HepG2 (cell line): ENCODE results near the gene CSNK2A1. TPM values are rescaled to one million over a fixed set of nuclear protein-coding genes. Genes with fewer than 3 reads are reported as not detected.

Experiments used
- ATM ChIP-seq: fragments of 450-650 bp; IDR thresholded peaks from 2 replicates; pipeline ENCODE4 v1.7.1; 2017; ENCODE audit warnings: mild to moderate bottlenecking, borderline replicate concordance
- BCLAF1 ChIP-seq: fragments of 450-650 bp; IDR thresholded peaks from 2 replicates; pipeline ENCODE4 v1.6.1; 2017; ENCODE audit warnings: mild to moderate bottlenecking
- CAMTA2 ChIP-seq: sonication (generic); formaldehyde crosslinking; IDR thresholded peaks from 2 replicates; pipeline ENCODE4 v1.4.0; 2020; ENCODE audit warnings: mild to moderate bottlenecking, missing genetic modification reagents, borderline replicate concordance
- CHD2 ChIP-seq: IDR thresholded peaks from 2 replicates; pipeline ENCODE4 v1.6.1; 2011; ENCODE audit warnings: low read depth, low read length, improper control_type of control experiment
- GMEB2 ChIP-seq: IDR thresholded peaks from 2 replicates; pipeline ENCODE4 v1.6.1; 2016; ENCODE audit warnings: missing biosample characterization, missing genetic modification reagents, low read depth
- IRF2 ChIP-seq: IDR thresholded peaks from 2 replicates; pipeline ENCODE4 v1.6.1; 2018; ENCODE audit warnings: missing genetic modification reagents, missing compliant biosample characterization
- MAF1 ChIP-seq: sonication (generic); formaldehyde crosslinking; IDR thresholded peaks from 2 replicates; pipeline ENCODE4 v1.5.0; 2020; ENCODE audit warnings: missing genetic modification reagents, borderline replicate concordance
- ONECUT2 ChIP-seq: sonication (generic); formaldehyde crosslinking; IDR thresholded peaks from 2 replicates; pipeline ENCODE4 v1.4.0; 2020; ENCODE audit warnings: missing genetic modification reagents
- PRDM10 ChIP-seq: sonication (generic); formaldehyde crosslinking; IDR thresholded peaks from 2 replicates; pipeline ENCODE4 v1.4.0; 2020; ENCODE audit warnings: low read depth, missing genetic modification reagents
- SMYD3 ChIP-seq: sonication (generic); formaldehyde crosslinking; IDR thresholded peaks from 2 replicates; pipeline ENCODE4 v1.8.1; 2023; ENCODE audit warnings: mild to moderate bottlenecking, missing genetic modification reagents
- SRSF4 ChIP-seq: fragments of 200-400 bp; formaldehyde crosslinking; IDR thresholded peaks from one replicate; pipeline ENCODE4 v1.6.1; 2018; ENCODE audit warnings: mild to moderate bottlenecking, low read depth, low read length, moderate library complexity; ENCODE audit not compliant: poor library complexity, severe bottlenecking
- TAF15 ChIP-seq: fragments of 200-400 bp; formaldehyde crosslinking; IDR thresholded peaks from one replicate; pipeline ENCODE4 v1.6.1; 2018; ENCODE audit warnings: mild to moderate bottlenecking, low read depth, low read length; ENCODE audit not compliant: poor library complexity, severe bottlenecking
- TRIM24 ChIP-seq: sonication (generic); formaldehyde crosslinking; IDR thresholded peaks from 2 replicates; pipeline ENCODE4 v1.8.0; 2022; ENCODE audit warnings: mild to moderate bottlenecking, missing genetic modification reagents
- ZBTB1 ChIP-seq: sonication (generic); formaldehyde crosslinking; IDR thresholded peaks from 2 replicates; pipeline ENCODE4 v1.4.0; 2020; ENCODE audit warnings: missing genetic modification reagents, borderline replicate concordance
- ZBTB38 ChIP-seq: sonication (generic); formaldehyde crosslinking; IDR thresholded peaks from 2 replicates; pipeline ENCODE4 v1.5.1; 2020; ENCODE audit warnings: mild to moderate bottlenecking, missing genetic modification reagents
- ZFP62 ChIP-seq: sonication (generic); formaldehyde crosslinking; IDR thresholded peaks from 2 replicates; pipeline ENCODE4 v1.4.0; 2020; ENCODE audit warnings: missing genetic modification reagents
- ZNF253 ChIP-seq: sonication (generic); formaldehyde crosslinking; IDR thresholded peaks from 2 replicates; pipeline ENCODE4 v1.8.0; 2022; ENCODE audit warnings: mild to moderate bottlenecking, missing genetic modification reagents, borderline replicate concordance
- ZNF605 ChIP-seq: sonication (generic); formaldehyde crosslinking; IDR thresholded peaks from 2 replicates; pipeline ENCODE4 v1.8.0; 2022; ENCODE audit warnings: mild to moderate bottlenecking, missing genetic modification reagents
- ZNF678 ChIP-seq: sonication (generic); formaldehyde crosslinking; IDR thresholded peaks from 2 replicates; pipeline ENCODE4 v1.4.0; 2020; ENCODE audit warnings: mild to moderate bottlenecking, missing genetic modification reagents
- ZNF891 ChIP-seq: sonication (generic); formaldehyde crosslinking; IDR thresholded peaks from 2 replicates; pipeline ENCODE4 v1.5.0; 2020; ENCODE audit warnings: mild to moderate bottlenecking, missing genetic modification reagents
- polyA plus RNA-seq, 8 experiments: library from polyadenylated mRNA; depleted of rRNA in 3 of 8; stranded (reverse) in 7 of 8; unstranded in 1 of 8; fragments of >200 nt; fragmentation: Illumina TruSeq in 4 of 8; extraction: Trizol in 4 of 8; gene quantifications; 2 replicates each; pipeline versions ENCODE4 v1.2.1 to v1.2.3, GENCODE V29; 2011 to 2016; ENCODE audit warnings: low read depth in 4 of 8, missing spikeins in 1 of 8, mixed read lengths in 1 of 8; ENCODE audit not compliant: insufficient read depth in 1 of 8
- total RNA-seq, 5 experiments: library from RNA; depleted of rRNA; stranded (reverse); fragments of >200 nt; fragmentation: Illumina TruSeq; extraction: Trizol; gene quantifications; 2 replicates each; pipeline ENCODE4 v1.2.3, GENCODE V29; 2016; ENCODE audit warnings: low read depth in 1 of 5

CSNK2A1 gene
- total and polyA plus RNA-seq, 2 of the 13 experiments (the other 11 are each of a cell fraction or from before 2014, with no cell fraction given), result 153 to 231 TPM

GRCh38 chr20:461254-462198 is 82.1 kb downstream of the CSNK2A1 start (continued):
- TF ChIP-seq BCLAF1, result no peak
- TF ChIP-seq ZBTB1 (CRISPR knock-in tag), result no peak
- peak; percentile 53; the same call in 1 of the 2 replicates for TF ChIP-seq ZNF678 (CRISPR knock-in tag)
- TF ChIP-seq ATM, result no peak
- peak; percentile 67 for TF ChIP-seq ZNF605 (CRISPR knock-in tag)
- TF ChIP-seq CHD2, result no peak
- TF ChIP-seq IRF2 (CRISPR knock-in tag), result 0 out of 2 replicates have a peak, but pooled peaks have one; percentile 3
- TF ChIP-seq SMYD3 (CRISPR knock-in tag), result no peak
- TF ChIP-seq ONECUT2 (CRISPR knock-in tag), result 0 out of 2 replicates have a peak, but pooled peaks have one; percentile 31
- TF ChIP-seq TRIM24, result 0 out of 2 replicates have a peak, but pooled peaks have one; percentile 24
- TF ChIP-seq TAF15, result peak; percentile 54
- TF ChIP-seq ZBTB38 (CRISPR knock-in tag), result 0 out of 2 replicates have a peak, but pooled peaks have one; percentile 31
- no peak for TF ChIP-seq SRSF4
- peak; percentile 89 for TF ChIP-seq CAMTA2 (CRISPR knock-in tag)
- TF ChIP-seq PRDM10 (CRISPR knock-in tag), result no peak
- no peak for TF ChIP-seq MAF1
- 0 out of 2 replicates have a peak, but pooled peaks have one; percentile 64 for TF ChIP-seq ZNF253 (CRISPR knock-in tag)
- TF ChIP-seq ZNF891, result peak; percentile 90
- no peak for TF ChIP-seq GMEB2 (CRISPR knock-in tag)
- TF ChIP-seq ZFP62 (CRISPR knock-in tag), result no peak
